ENCODE measurements around the gene MYB. TPM values are rescaled to one million over a fixed set of nuclear protein-coding genes. Genes with fewer than 3 reads are reported as not detected.

Gene MYB
- total and polyA plus RNA-seq, 2 donors from 2014 or later: 1.3 TPM; not detected in 1

- Histone ChIP-seq H3K4me3 (ENCODE audit: low read length in 3 of 3) (no peak overlapping the region), H3K9ac (ENCODE audit: low read length in 3 of 3) (no peak overlapping the region), H3K4me1 (ENCODE audit: control insufficient read depth in 2 of 3, insufficient read depth in 2 of 3, low read depth in 1 of 3, low read length in 3 of 3) (no peaks in the 10 kb centered on the region), H3K27ac (ENCODE audit: low read depth in 2 of 2, low read length in 2 of 2) (no peak overlapping the region), H3K27me3 (ENCODE audit: control insufficient read depth, insufficient read depth, low read length) (no peaks in the 10 kb centered on the region), H3K36me3 (ENCODE audit: control insufficient read depth in 2 of 3, insufficient read depth in 3 of 3, low read length in 3 of 3) (no peaks in the 10 kb centered on the region), H3K9me3 (ENCODE audit: control insufficient read depth in 2 of 3, insufficient read depth in 1 of 3, low read length in 3 of 3) (no peaks in the 10 kb centered on the region)
- DNase-seq (no peak), FAIRE-seq (no peak)
- TF ChIP-seq CTCF (IDR thresholded peaks at IDR 0.05; ENCODE audit: borderline replicate concordance, extremely low read depth, insufficient read depth): no peak
- intact Hi-C loops (cut with DNase I): no loop called here
These were observed 36.4 kb upstream of the MYB start for GRCh38 chr6:135144673-135145062.

- intact Hi-C loops (cut with DNase I): no loop called here
- peak in 2 of 5 donors; percentile 23 to 36 for DNase-seq
- Histone ChIP-seq H3K9ac (ENCODE audit: low read length in 3 of 3) (no peak overlapping the region), H3K9me3 (ENCODE audit: control insufficient read depth in 2 of 3, insufficient read depth in 1 of 3, low read length in 3 of 3) (no peaks in the 10 kb centered on the region), H3K4me1 (ENCODE audit: control insufficient read depth in 2 of 3, insufficient read depth in 2 of 3, low read depth in 1 of 3, low read length in 3 of 3) (no peaks in the 10 kb centered on the region), H3K27me3 (ENCODE audit: control insufficient read depth, insufficient read depth, low read length) (no peaks in the 10 kb centered on the region), H3K27ac (ENCODE audit: low read depth in 2 of 2, low read length in 2 of 2) (no peak overlapping the region), H3K36me3 (ENCODE audit: control insufficient read depth in 2 of 3, insufficient read depth in 3 of 3, low read length in 3 of 3) (no peaks in the 10 kb centered on the region), H3K4me3 (ENCODE audit: low read length in 3 of 3) (no peak overlapping the region)
- peak; percentile 38 for TF ChIP-seq CTCF (IDR thresholded peaks at IDR 0.05; ENCODE audit: borderline replicate concordance, extremely low read depth, insufficient read depth)
- no peak for FAIRE-seq
These were observed 35.9 kb upstream of the MYB start for GRCh38 chr6:135145063-135145800.

GRCh38 chr6:135146162-135146934 is 34.8 kb upstream of the MYB start:
- intact Hi-C loops (cut with DNase I): no loop called here
- FAIRE-seq (no peak), DNase-seq (peak in 2 of 5 donors; percentile 26 to 51)
- TF ChIP-seq CTCF (IDR thresholded peaks at IDR 0.05; ENCODE audit: borderline replicate concordance, extremely low read depth, insufficient read depth): no peak
- Histone ChIP-seq H3K4me1 (ENCODE audit: control insufficient read depth in 2 of 3, insufficient read depth in 2 of 3, low read depth in 1 of 3, low read length in 3 of 3) (no peaks in the 10 kb centered on the region), H3K9me3 (ENCODE audit: control insufficient read depth in 2 of 3, insufficient read depth in 1 of 3, low read length in 3 of 3) (no peaks in the 10 kb centered on the region), H3K4me3 (ENCODE audit: low read length in 3 of 3) (no peak overlapping the region), H3K27me3 (ENCODE audit: control insufficient read depth, insufficient read depth, low read length) (no peaks in the 10 kb centered on the region), H3K27ac (ENCODE audit: low read depth in 2 of 2, low read length in 2 of 2) (no peak overlapping the region), H3K36me3 (ENCODE audit: control insufficient read depth in 2 of 3, insufficient read depth in 3 of 3, low read length in 3 of 3) (no peaks in the 10 kb centered on the region), H3K9ac (ENCODE audit: low read length in 3 of 3) (no peak overlapping the region)
